ENCODE data around the gene PCCA.

GRCh38 chr13:100175078-100175802 lies 86.3 kb downstream of the PCCA start:
- TF ChIP-seq FOXM1 (IDR thresholded peaks at IDR 0.05; ENCODE audit: borderline replicate concordance), result no peak
- no peak for TF ChIP-seq NFRKB (IDR thresholded peaks at IDR 0.05)
- TF ChIP-seq SP1 (IDR thresholded peaks at IDR 0.05), result no peak
- no peak for TF ChIP-seq ARNT (IDR thresholded peaks at IDR 0.05)
- no peak for TF ChIP-seq FOXK2 (IDR thresholded peaks at IDR 0.05)
- TF ChIP-seq SUZ12 (IDR thresholded peaks at IDR 0.05), result no peak
- TF ChIP-seq ZNF384 (IDR thresholded peaks at IDR 0.05), result no peak
- TF ChIP-seq FOXA1 (IDR thresholded peaks at IDR 0.05), result no peak
- no peak for TF ChIP-seq HDGF (IDR thresholded peaks at IDR 0.05; ENCODE audit: borderline replicate concordance)
- TF ChIP-seq TARDBP (IDR thresholded peaks at IDR 0.05), result no peak
